HEK293T (cell line): ENCODE results near the gene LSM3.

Source experiments
- CTCF ChIA-PET: fragments of 350-600 bp; formaldehyde crosslinking; extraction: SDS; loops from one replicate; lab custom pipeline; 2021; ENCODE audit warnings: antibody characterized with exemption, inconsistent platforms; lab: Yijun Ruan, JAX
- POLR2A ChIA-PET: fragments of 350-600 bp; formaldehyde crosslinking; extraction: SDS; loops from one replicate; lab custom pipeline; 2020; ENCODE audit warnings: antibody characterized with exemption, inconsistent platforms; lab: Yijun Ruan, JAX
- DNase-seq: peaks from one replicate; pipeline ENCODE4 v3.0.0; 2012; ENCODE audit warnings: mixed read lengths; ENCODE audit errors: extremely low spot score
- ARNT ChIP-seq: fragments of 450-650 bp; IDR thresholded peaks from 2 replicates; pipeline ENCODE4 v1.6.1; 2017; ENCODE audit warnings: mild to moderate bottlenecking
- BHLHE40 ChIP-seq: fragments of 450-650 bp; IDR thresholded peaks from 2 replicates; pipeline ENCODE4 v1.6.1; 2016; ENCODE audit warnings: mild to moderate bottlenecking, moderate library complexity, borderline replicate concordance
- CTBP1 ChIP-seq: fragments of 450-650 bp; IDR thresholded peaks from 2 replicates; pipeline ENCODE4 v1.6.1; 2016; ENCODE audit warnings: borderline replicate concordance
- ELF4 ChIP-seq: fragments of 450-650 bp; IDR thresholded peaks from 2 replicates; pipeline ENCODE4 v1.6.1; 2017; ENCODE audit warnings: antibody characterized with exemption
- FOXA1 ChIP-seq: fragments of 450-650 bp; IDR thresholded peaks from 2 replicates; pipeline ENCODE4 v1.6.1; 2016; ENCODE audit warnings: mild to moderate bottlenecking
- FOXK2 ChIP-seq: fragments of 450-650 bp; IDR thresholded peaks from 2 replicates; pipeline ENCODE4 v1.6.1; 2016; ENCODE audit warnings: mild to moderate bottlenecking
- FOXM1 ChIP-seq: fragments of 450-650 bp; IDR thresholded peaks from 2 replicates; pipeline ENCODE4 v1.6.1; 2017; ENCODE audit warnings: mild to moderate bottlenecking, borderline replicate concordance
- HDGF ChIP-seq: fragments of 450-650 bp; IDR thresholded peaks from 2 replicates; pipeline ENCODE4 v1.6.1; 2017; ENCODE audit warnings: antibody characterized with exemption, borderline replicate concordance
- L3MBTL2 ChIP-seq: fragments of 450-650 bp; conservative IDR thresholded peaks from 2 replicates; pipeline ENCODE4 v1.6.1; 2016; ENCODE audit warnings: mild to moderate bottlenecking
- LEF1 ChIP-seq: fragments of 450-650 bp; IDR thresholded peaks from 2 replicates; pipeline ENCODE4 v1.6.1; 2017; ENCODE audit warnings: mild to moderate bottlenecking, borderline replicate concordance
- NFRKB ChIP-seq: fragments of 450-650 bp; IDR thresholded peaks from 2 replicates; pipeline ENCODE4 v1.6.1; 2016; ENCODE audit warnings: mild to moderate bottlenecking, moderate library complexity
- SP1 ChIP-seq: fragments of 450-650 bp; IDR thresholded peaks from 2 replicates; pipeline ENCODE4 v1.6.1; 2017
- SUZ12 ChIP-seq: fragments of 450-650 bp; IDR thresholded peaks from 2 replicates; pipeline ENCODE4 v1.6.1; 2016; ENCODE audit warnings: mild to moderate bottlenecking
- TARDBP ChIP-seq: fragments of 450-650 bp; IDR thresholded peaks from 2 replicates; pipeline ENCODE4 v1.6.1; 2016
- ZNF384 ChIP-seq: fragments of 450-650 bp; IDR thresholded peaks from 2 replicates; pipeline ENCODE4 v1.6.1; 2016
- TF ChIP-seq, protein P1 (sequence below): fragments of 450-650 bp; IDR thresholded peaks from 2 replicates; pipeline ENCODE4 v1.6.1; 2016

The LSM3 gene

DNA sequence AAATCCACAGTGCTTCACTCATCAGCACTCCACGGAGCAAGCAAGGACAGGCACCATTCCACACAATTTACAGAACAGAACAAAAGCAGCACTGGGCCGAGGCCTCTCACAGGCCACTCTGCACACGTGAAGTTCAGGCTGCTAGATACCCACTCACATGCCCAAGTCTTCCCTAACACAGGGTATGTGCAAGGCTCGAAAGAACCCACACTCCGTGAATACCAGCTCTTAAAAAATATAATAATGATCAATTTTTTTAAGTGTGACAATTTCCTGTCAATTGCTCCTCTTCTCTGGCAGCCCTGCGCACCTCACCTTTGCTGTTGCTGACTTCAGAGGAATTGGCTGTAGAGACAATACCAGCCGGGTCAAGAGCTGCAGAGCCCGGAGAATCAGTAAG lies 19.2 kb upstream of the LSM3 start:
- TF ChIP-seq HDGF: no peak
- TF ChIP-seq SUZ12: no peak
- DNase-seq: no peak
- ChIA-PET POLR2A (no interaction called here), CTCF (no interaction called here)

DNA sequence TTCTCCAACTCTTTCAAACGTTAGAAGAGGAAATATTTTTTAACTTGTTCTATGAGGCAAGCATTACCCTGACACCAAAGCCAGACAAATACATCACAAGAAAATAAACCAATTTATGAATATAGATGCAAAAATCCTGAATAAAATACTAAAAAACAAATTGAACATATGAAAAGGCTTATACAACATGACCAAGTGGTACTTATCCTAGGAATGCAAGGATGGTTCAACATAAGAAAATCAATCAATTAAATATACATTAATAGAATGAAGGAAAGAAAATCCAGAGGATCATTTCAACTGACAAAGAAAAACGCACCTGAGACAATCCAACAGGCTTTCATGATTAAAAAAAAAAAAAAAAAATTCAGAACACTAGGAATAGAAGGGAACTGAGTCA lies 17.3 kb upstream of the LSM3 start:
- ChIA-PET POLR2A (interaction anchor here (1.8 kb wide), 1 partner anchor 17 kb away, joined by 6 read pairs; the partner anchor contains the start of genes LSM3 and XPC), CTCF (no interaction called here)
- no peak for DNase-seq
- TF ChIP-seq LEF1 (no peak), FOXM1 (no peak), ARNT (no peak), NFRKB (no peak), FOXK2 (no peak), SP1 (no peak), FOXA1 (no peak), SUZ12 (no peak), L3MBTL2 (no peak), TARDBP (no peak), HDGF (no peak), ZNF384 (no peak), BHLHE40 (no peak), ELF4 (no peak), CTBP1 (no peak)
- TF ChIP-seq, protein P1, sequence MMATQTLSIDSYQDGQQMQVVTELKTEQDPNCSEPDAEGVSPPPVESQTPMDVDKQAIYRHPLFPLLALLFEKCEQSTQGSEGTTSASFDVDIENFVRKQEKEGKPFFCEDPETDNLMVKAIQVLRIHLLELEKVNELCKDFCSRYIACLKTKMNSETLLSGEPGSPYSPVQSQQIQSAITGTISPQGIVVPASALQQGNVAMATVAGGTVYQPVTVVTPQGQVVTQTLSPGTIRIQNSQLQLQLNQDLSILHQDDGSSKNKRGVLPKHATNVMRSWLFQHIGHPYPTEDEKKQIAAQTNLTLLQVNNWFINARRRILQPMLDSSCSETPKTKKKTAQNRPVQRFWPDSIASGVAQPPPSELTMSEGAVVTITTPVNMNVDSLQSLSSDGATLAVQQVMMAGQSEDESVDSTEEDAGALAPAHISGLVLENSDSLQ: no peak

DNA sequence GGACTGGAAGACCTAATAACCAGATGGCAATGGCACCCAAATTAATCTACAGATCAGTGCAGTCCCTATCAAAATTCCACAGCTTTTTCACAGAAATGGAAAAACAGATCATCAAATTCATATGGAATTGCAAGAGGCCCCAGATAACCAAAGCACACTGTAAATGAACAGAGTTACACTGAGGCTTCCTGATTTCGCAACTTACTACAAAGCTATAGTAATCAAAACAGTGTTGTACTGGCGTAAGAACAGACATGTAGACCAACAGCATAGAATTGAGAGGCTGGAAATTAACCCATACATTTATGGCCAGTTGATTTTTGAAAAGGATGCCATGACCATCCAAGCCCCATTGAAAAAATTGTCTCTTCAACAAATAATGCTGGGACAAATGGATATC lies 16.4 kb upstream of the LSM3 start:
- CTCF ChIA-PET: no interaction called here
- DNase-seq: no peak
- TF ChIP-seq SP1 (no peak), LEF1 (no peak), BHLHE40 (no peak), TARDBP (no peak), FOXM1 (no peak), CTBP1 (no peak), NFRKB (no peak), L3MBTL2 (no peak), SUZ12 (no peak), ELF4 (no peak), FOXA1 (no peak), ARNT (no peak), HDGF (no peak), FOXK2 (no peak), ZNF384 (no peak)
- TF ChIP-seq, protein P1: no peak
- POLR2A ChIA-PET: interaction anchor here (1.4 kb wide), 1 partner anchor 14 kb away, joined by 3 read pairs; no protein-coding TSS in a partner anchor

DNA sequence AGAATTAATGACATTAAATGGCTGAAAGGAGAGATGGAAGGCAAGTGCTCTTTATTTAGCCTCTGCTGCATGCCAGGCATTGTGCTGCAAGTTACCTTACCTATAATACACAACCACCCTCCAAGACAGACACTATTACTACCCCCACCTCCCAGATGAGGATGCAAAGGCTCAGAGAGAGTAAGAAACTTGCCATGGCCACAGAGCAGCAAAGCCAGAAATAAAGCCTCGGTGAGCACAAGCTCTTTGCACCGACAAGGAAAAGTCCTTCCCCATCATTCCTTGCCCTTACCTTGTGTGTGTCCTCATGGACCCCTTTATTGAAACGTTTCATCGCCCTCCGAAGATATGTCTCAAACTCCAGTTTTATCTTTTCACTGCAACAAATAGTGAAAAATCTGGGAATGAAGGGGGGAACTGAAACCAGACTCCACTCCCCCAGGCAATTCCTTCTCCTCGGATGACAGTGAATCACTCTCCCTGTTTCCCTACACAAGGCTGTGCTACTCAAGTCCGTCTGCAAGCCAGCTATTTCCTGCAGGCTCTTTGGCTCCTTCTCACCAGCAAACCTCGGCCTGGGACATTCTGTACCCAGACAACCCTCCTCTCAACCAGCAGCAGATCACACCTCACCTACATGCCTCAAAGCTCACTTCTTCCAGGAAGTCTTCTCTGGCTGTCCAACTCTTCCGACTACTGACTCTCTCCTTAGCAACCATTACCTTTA lies 11.6 kb upstream of the LSM3 start:
- TF ChIP-seq ELF4 (no peak), NFRKB (no peak), TARDBP (no peak), BHLHE40 (no peak), CTBP1 (no peak), LEF1 (no peak), SP1 (no peak), FOXK2 (no peak), FOXA1 (no peak), HDGF (no peak)
- no peak for DNase-seq
- ChIA-PET CTCF (no interaction called here), POLR2A (interaction anchor here (1.5 to 2.3 kb wide), 2 partner anchors 11 to 12 kb away, joined by 6 to 10 read pairs; partner anchors contain the start of genes LSM3 and XPC)

DNA sequence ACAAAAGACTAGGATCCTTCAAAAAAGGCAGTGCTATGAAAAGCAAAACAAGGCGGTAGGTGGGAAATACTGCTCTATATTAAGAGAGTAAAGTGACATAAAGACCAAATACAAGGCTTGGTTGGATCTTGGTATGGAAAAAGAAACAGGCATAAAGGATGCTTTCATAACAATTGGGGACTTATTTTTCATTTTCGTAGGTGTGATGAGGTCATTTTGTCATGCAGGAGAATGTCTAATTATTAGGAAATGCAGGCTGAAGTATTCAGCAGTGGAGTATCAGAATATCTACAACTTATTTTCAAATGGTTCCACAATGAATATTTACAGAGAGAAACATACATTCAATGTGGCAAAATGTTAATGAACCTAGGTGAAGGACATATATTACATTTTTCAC lies 9.2 kb upstream of the LSM3 start:
- ChIA-PET POLR2A (interaction anchor here (2.3 kb wide), 1 partner anchor 9 kb away, joined by 10 read pairs; the partner anchor contains the start of genes LSM3 and XPC), CTCF (no interaction called here)
- DNase-seq: no peak
- TF ChIP-seq TARDBP: no peak
- no peak for TF ChIP-seq LEF1
- no peak for TF ChIP-seq ELF4
- no peak for TF ChIP-seq BHLHE40
- TF ChIP-seq, protein P1: no peak
- TF ChIP-seq HDGF: no peak

DNA sequence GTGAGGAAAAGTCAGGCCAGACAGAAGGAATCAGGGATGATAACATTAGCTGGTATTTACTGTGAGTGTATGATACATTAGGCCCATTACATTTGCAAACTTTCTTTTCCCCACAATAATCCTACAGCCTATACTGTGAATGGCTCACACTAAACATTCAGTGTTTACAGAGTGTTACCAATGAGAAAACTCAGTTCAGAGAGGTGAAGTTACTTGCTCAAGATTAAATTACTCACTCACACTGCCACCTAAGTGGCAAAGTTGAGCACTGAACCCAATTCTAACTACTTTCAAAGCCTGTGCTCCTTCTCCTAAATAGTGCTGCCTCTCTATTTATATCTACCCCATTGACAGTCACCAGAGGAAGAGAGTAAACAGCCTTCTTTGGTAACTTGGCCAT lies 8.7 kb upstream of the LSM3 start:
- TF ChIP-seq L3MBTL2 (no peak), ELF4 (no peak)
- no peak for DNase-seq
- POLR2A ChIA-PET: no interaction called here
- CTCF ChIA-PET: no interaction called here
